HEK293 (cell line): ENCODE results near the gene MLLT1.

Source experiments
- CTCF ChIA-PET: fragments of 350-600 bp; formaldehyde crosslinking; extraction: SDS; loops from one replicate; lab custom pipeline; 2021; ENCODE audit warnings: antibody characterized with exemption; lab: Yijun Ruan, JAX
- POLR2A ChIA-PET: fragments of 300-600 bp; formaldehyde crosslinking; extraction: SDS; loops from one replicate; lab custom pipeline; 2020; ENCODE audit warnings: antibody characterized with exemption, inconsistent platforms; lab: Yijun Ruan, JAX
- H3K27ac ChIP-seq: fragments of 200-500 bp; sonication (Bioruptor generic); 2 replicates; pipeline ENCODE4 v1.5.1; 2014; ENCODE audit warnings: low read depth, low read length, control low read depth, inconsistent platforms; ENCODE audit errors: extremely low read depth
- H3K36me3 ChIP-seq, 2 experiments: fragments of 200-500 bp in 1 of 2; sonication (Bioruptor generic) in 1 of 2; 1 replicate in 1 of 2; 2 replicates in 1 of 2; pipeline ENCODE4 v1.5.1; 2014 to 2017; ENCODE audit warnings: inconsistent platforms in 2 of 2, low read length in 2 of 2; ENCODE audit not compliant: control insufficient read depth in 2 of 2, insufficient read depth in 1 of 2
- H3K4me1 ChIP-seq: fragments of 200-500 bp; sonication (Bioruptor generic); 2 replicates; pipeline ENCODE4 v1.5.1; 2014; ENCODE audit warnings: mild to moderate bottlenecking, low read length, inconsistent platforms; ENCODE audit not compliant: control insufficient read depth, insufficient read depth
- H3K4me3 ChIP-seq: 2 replicates; pipeline ENCODE4 v1.5.1; 2011; ENCODE audit warnings: low read depth, mild to moderate bottlenecking, control low read depth, low read length, moderate library complexity
- H3K9me3 ChIP-seq: fragments of 200-500 bp; sonication (Bioruptor generic); 2 replicates; pipeline ENCODE4 v1.5.1; 2014; ENCODE audit warnings: low read depth, low read length, inconsistent platforms; ENCODE audit not compliant: control insufficient read depth, insufficient read depth
- HOXD13 ChIP-seq: sonication (generic); formaldehyde crosslinking; IDR thresholded peaks from 2 replicates; pipeline ENCODE4 v1.8.0; 2022; ENCODE audit warnings: missing genetic modification reagents, borderline replicate concordance
- KLF1 ChIP-seq: fragments of 450-650 bp; formaldehyde crosslinking; IDR thresholded peaks from 2 replicates; pipeline ENCODE4 v1.5.1; 2016; ENCODE audit warnings: missing biosample characterization, missing genetic modification characterization
- KLF7 ChIP-seq: fragments of 450-650 bp; formaldehyde crosslinking; IDR thresholded peaks from 2 replicates; pipeline ENCODE4 v1.5.1; 2016; ENCODE audit warnings: missing biosample characterization, missing genetic modification characterization, borderline replicate concordance
- MEIS1 ChIP-seq: sonication (generic); formaldehyde crosslinking; IDR thresholded peaks from 2 replicates; pipeline ENCODE4 v1.8.1; 2022; ENCODE audit warnings: missing genetic modification reagents, mild to moderate bottlenecking, borderline replicate concordance
- RBAK ChIP-seq: fragments of 450-650 bp; formaldehyde crosslinking; IDR thresholded peaks from 2 replicates; pipeline ENCODE4 v1.5.1; 2016; ENCODE audit warnings: missing biosample characterization, missing genetic modification characterization
- YY1 ChIP-seq: fragments of 450-650 bp; formaldehyde crosslinking; IDR thresholded peaks from 2 replicates; pipeline ENCODE4 v1.5.1; 2018; ENCODE audit warnings: missing biosample characterization, missing genetic modification characterization
- ZBTB20 ChIP-seq: fragments of 450-650 bp; formaldehyde crosslinking; IDR thresholded peaks from 2 replicates; pipeline ENCODE4 v1.5.1; 2016; ENCODE audit warnings: missing biosample characterization, missing genetic modification characterization
- ZBTB7A ChIP-seq: fragments of 450-650 bp; formaldehyde crosslinking; IDR thresholded peaks from 2 replicates; pipeline ENCODE4 v1.5.1; 2016; ENCODE audit warnings: low read depth, missing biosample characterization, missing genetic modification characterization
- ZBTB8A ChIP-seq: fragments of 450-650 bp; formaldehyde crosslinking; IDR thresholded peaks from 2 replicates; pipeline ENCODE4 v1.5.1; 2016; ENCODE audit warnings: missing biosample characterization, missing genetic modification characterization
- ZIC2 ChIP-seq: fragments of 450-650 bp; formaldehyde crosslinking; IDR thresholded peaks from 2 replicates; pipeline ENCODE4 v1.5.1; 2016; ENCODE audit warnings: missing biosample characterization, missing genetic modification characterization
- ZNF169 ChIP-seq: fragments of 450-650 bp; formaldehyde crosslinking; IDR thresholded peaks from 2 replicates; pipeline ENCODE4 v1.5.1; 2016; ENCODE audit warnings: missing biosample characterization, missing genetic modification characterization
- ZNF2 ChIP-seq: fragments of 450-650 bp; formaldehyde crosslinking; IDR thresholded peaks from 2 replicates; pipeline ENCODE4 v1.5.1; 2016; ENCODE audit warnings: missing biosample characterization, missing genetic modification characterization
- ZNF202 ChIP-seq: fragments of 450-650 bp; formaldehyde crosslinking; IDR thresholded peaks from 2 replicates; pipeline ENCODE4 v1.5.1; 2016; ENCODE audit warnings: missing biosample characterization, missing genetic modification characterization, borderline replicate concordance
- ZNF423 ChIP-seq: fragments of 450-650 bp; formaldehyde crosslinking; IDR thresholded peaks from 2 replicates; pipeline ENCODE4 v1.5.1; 2016; ENCODE audit warnings: missing biosample characterization, missing genetic modification characterization
- ZNF549 ChIP-seq: fragments of 450-650 bp; IDR thresholded peaks from 2 replicates; pipeline ENCODE4 v1.5.1; 2018; ENCODE audit warnings: missing biosample characterization, missing genetic modification characterization, mild to moderate bottlenecking, inconsistent platforms, moderate library complexity
- ZNF600 ChIP-seq: fragments of 450-650 bp; formaldehyde crosslinking; IDR thresholded peaks from 2 replicates; pipeline ENCODE4 v1.5.1; 2016; ENCODE audit warnings: missing biosample characterization, missing genetic modification characterization
- ZNF664 ChIP-seq: fragments of 450-650 bp; formaldehyde crosslinking; IDR thresholded peaks from 2 replicates; pipeline ENCODE4 v1.5.1; 2016; ENCODE audit warnings: missing biosample characterization, missing genetic modification characterization
- ZNF776 ChIP-seq: fragments of 450-650 bp; formaldehyde crosslinking; IDR thresholded peaks from 2 replicates; pipeline ENCODE4 v1.5.0; 2017; ENCODE audit warnings: missing biosample characterization, missing genetic modification characterization, borderline replicate concordance
- ZSCAN16 ChIP-seq: fragments of 450-650 bp; formaldehyde crosslinking; IDR thresholded peaks from 2 replicates; pipeline ENCODE4 v1.5.1; 2016; ENCODE audit warnings: missing biosample characterization, missing genetic modification characterization
- ZSCAN23 ChIP-seq: fragments of 450-650 bp; formaldehyde crosslinking; IDR thresholded peaks from 2 replicates; pipeline ENCODE4 v1.5.1; 2016; ENCODE audit warnings: missing biosample characterization, missing genetic modification characterization
- TF ChIP-seq, protein P1 (sequence below): fragments of 450-650 bp; formaldehyde crosslinking; IDR thresholded peaks from 2 replicates; pipeline ENCODE4 v1.5.1; 2016; ENCODE audit warnings: missing biosample characterization, missing genetic modification characterization
- TF ChIP-seq, protein P2 (sequence below): fragments of 450-650 bp; formaldehyde crosslinking; IDR thresholded peaks from 2 replicates; pipeline ENCODE4 v1.5.1; 2017; ENCODE audit warnings: missing biosample characterization, mild to moderate bottlenecking, missing genetic modification characterization, moderate library complexity
- TF ChIP-seq, protein P3 (sequence below): fragments of 450-650 bp; formaldehyde crosslinking; IDR thresholded peaks from 2 replicates; pipeline ENCODE4 v1.5.1; 2016; ENCODE audit warnings: missing biosample characterization, missing genetic modification characterization

The MLLT1 gene

GRCh38 chr19:6223461-6224307 lies 56.1 kb downstream of the MLLT1 start:
- ChIA-PET CTCF (no interaction called here), POLR2A (no interaction called here)
- no peak overlapping the region for H3K4me3 ChIP-seq
- TF ChIP-seq ZBTB7A (tag by site-specific recombination) (no peak), ZIC2 (tag by site-specific recombination) (peak; percentile 66), KLF1 (peak; percentile 28; the same call in 1 of the 2 replicates)
- no peaks in the 10 kb centered on the region for H3K4me1 ChIP-seq
- H3K27ac ChIP-seq = no peak overlapping the region
- H3K9me3 ChIP-seq = no peaks in the 10 kb centered on the region
- peaks cover 0 to 58% of the 10 kb centered on the region in 2 experiments; a peak in 1 of 3 replicates for H3K36me3 ChIP-seq

DNA sequence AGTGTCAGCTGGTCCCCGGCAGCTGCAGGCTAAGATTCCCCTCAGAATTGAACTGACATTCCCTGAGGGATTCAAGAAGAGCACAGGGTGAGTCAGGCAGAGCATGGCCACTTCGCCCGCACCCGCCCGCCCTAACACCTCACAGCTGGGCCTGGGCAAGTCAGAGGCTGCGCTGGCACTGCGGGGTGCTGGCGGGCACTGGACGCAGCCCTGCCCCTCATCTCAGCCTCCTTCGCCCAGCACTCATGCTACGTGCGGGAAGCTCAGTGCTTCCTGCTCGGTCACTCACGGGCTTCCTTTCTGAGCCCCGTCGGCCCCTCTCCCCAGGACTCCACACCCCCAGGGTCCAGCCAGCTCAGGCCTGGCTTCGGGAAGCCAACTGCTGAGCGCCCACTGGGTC lies 56.9 kb downstream of the MLLT1 start:
- H3K4me1 ChIP-seq = no peaks in the 10 kb centered on the region
- CTCF ChIA-PET = no interaction called here
- peaks cover 0 to 58% of the 10 kb centered on the region in 2 experiments; a peak in 1 of 3 replicates for H3K36me3 ChIP-seq
- TF ChIP-seq ZSCAN23 = no peak
- TF ChIP-seq ZNF2 (tag by site-specific recombination) = no peak
- no peak for TF ChIP-seq ZBTB20 (tag by site-specific recombination)
- TF ChIP-seq, protein P1, sequence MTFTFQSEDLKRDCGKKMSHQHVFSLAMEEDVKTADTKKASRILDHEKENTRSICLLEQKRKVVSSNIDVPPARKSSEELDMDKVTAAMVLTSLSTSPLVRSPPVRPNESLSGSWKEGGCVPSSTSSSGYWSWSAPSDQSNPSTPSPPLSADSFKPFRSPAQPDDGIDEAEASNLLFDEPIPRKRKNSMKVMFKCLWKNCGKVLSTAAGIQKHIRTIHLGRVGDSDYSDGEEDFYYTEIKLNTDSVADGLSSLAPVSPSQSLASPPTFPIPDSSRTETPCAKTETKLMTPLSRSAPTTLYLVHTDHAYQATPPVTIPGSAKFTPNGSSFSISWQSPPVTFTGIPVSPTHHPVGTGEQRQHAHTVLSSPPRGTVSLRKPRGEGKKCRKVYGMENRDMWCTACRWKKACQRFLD (tag by site-specific recombination) = no peak
- no peak for TF ChIP-seq ZSCAN16 (tag by site-specific recombination)
- no peak for TF ChIP-seq KLF7 (tag by site-specific recombination)
- TF ChIP-seq, protein P2, sequence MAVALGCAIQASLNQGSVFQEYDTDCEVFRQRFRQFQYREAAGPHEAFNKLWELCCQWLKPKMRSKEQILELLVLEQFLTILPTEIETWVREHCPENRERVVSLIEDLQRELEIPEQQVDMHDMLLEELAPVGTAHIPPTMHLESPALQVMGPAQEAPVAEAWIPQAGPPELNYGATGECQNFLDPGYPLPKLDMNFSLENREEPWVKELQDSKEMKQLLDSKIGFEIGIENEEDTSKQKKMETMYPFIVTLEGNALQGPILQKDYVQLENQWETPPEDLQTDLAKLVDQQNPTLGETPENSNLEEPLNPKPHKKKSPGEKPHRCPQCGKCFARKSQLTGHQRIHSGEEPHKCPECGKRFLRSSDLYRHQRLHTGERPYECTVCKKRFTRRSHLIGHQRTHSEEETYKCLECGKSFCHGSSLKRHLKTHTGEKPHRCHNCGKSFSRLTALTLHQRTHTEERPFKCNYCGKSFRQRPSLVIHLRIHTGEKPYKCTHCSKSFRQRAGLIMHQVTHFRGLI (tag by site-specific recombination) = no peak
- TF ChIP-seq ZNF776 (tag by site-specific recombination) = no peak
- no peak for TF ChIP-seq RBAK (tag by site-specific recombination)
- no peak for TF ChIP-seq ZNF664 (tag by site-specific recombination)
- TF ChIP-seq ZNF169 (tag by site-specific recombination) = no peak
- no peak for TF ChIP-seq ZNF202 (tag by site-specific recombination)
- TF ChIP-seq ZBTB8A (tag by site-specific recombination) = no peak
- no peak for TF ChIP-seq ZNF423 (tag by site-specific recombination)
- TF ChIP-seq MEIS1 (CRISPR knock-in tag) = no peak
- TF ChIP-seq ZNF549 = no peak
- no peak for TF ChIP-seq ZNF600
- TF ChIP-seq, protein P3, sequence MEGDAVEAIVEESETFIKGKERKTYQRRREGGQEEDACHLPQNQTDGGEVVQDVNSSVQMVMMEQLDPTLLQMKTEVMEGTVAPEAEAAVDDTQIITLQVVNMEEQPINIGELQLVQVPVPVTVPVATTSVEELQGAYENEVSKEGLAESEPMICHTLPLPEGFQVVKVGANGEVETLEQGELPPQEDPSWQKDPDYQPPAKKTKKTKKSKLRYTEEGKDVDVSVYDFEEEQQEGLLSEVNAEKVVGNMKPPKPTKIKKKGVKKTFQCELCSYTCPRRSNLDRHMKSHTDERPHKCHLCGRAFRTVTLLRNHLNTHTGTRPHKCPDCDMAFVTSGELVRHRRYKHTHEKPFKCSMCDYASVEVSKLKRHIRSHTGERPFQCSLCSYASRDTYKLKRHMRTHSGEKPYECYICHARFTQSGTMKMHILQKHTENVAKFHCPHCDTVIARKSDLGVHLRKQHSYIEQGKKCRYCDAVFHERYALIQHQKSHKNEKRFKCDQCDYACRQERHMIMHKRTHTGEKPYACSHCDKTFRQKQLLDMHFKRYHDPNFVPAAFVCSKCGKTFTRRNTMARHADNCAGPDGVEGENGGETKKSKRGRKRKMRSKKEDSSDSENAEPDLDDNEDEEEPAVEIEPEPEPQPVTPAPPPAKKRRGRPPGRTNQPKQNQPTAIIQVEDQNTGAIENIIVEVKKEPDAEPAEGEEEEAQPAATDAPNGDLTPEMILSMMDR (tag by site-specific recombination) = no peak
- no peak for TF ChIP-seq YY1 (tag by site-specific recombination)
- no peak for TF ChIP-seq HOXD13 (CRISPR knock-in tag)
- TF ChIP-seq, all 188 proteins: peak for 0
- POLR2A ChIA-PET = no interaction called here
- no peak overlapping the region for H3K4me3 ChIP-seq
- no peak overlapping the region for H3K27ac ChIP-seq
- H3K9me3 ChIP-seq = no peaks in the 10 kb centered on the region
